IPS-20b (cell line): Measurements from ENCODE around the gene LRRC56.
"Not testable (repeated sequence)": the region's sequence is repeated elsewhere in the genome, so short reads cannot be mapped to it uniquely, and the experiment has no call there.

ENCODE experiments used
- H3K27ac ChIP-seq: one replicate; pipeline ENCODE4 v1.5.1; 2013; ENCODE audit warnings: low read length
- H3K27me3 ChIP-seq: 2 replicates; pipeline ENCODE4 v1.6.1; 2013; ENCODE audit warnings: mild to moderate bottlenecking, low read length, inconsistent platforms; ENCODE audit not compliant: insufficient read depth
- H3K36me3 ChIP-seq: 2 replicates; pipeline ENCODE4 v1.6.1; 2013; ENCODE audit warnings: low read depth, mild to moderate bottlenecking, inconsistent platforms, low read length, moderate library complexity; ENCODE audit not compliant: insufficient read depth
- H3K4me1 ChIP-seq: 2 replicates; pipeline ENCODE4 v1.6.1; 2013; ENCODE audit warnings: mild to moderate bottlenecking, control low read depth, inconsistent platforms, low read length, moderate library complexity; ENCODE audit not compliant: insufficient read depth
- H3K4me3 ChIP-seq: 2 replicates; pipeline ENCODE4 v1.5.1; 2013; ENCODE audit warnings: mild to moderate bottlenecking, low read length, inconsistent platforms
- H3K9ac ChIP-seq: 2 replicates; pipeline ENCODE4 v1.6.1; 2013; ENCODE audit warnings: low read depth, mild to moderate bottlenecking, inconsistent platforms, low read length, moderate library complexity
- H3K9me3 ChIP-seq: 2 replicates; pipeline ENCODE4 v1.6.1; 2013; ENCODE audit warnings: mild to moderate bottlenecking, low read depth, low read length, inconsistent platforms; ENCODE audit not compliant: insufficient read depth

The LRRC56 gene

DNA sequence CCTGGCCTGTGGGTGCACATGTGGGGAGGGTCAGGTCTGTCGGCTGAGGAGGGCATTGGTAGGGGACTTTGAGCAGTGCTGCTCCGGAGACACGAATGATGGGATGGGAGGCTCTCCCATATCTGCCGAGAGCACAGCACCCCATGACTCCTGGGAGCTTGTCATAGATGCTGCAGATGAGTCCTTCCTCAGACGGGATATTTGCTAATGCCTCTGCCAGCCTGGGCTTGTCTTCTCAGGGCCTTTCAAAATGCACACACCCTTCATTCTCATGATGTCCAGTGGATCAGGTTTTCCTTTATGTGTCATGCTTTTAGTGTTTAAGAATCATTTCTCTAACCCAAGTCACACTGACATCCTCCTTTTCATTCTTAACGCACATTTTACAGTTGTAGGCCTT lies 22.2 kb upstream of the LRRC56 start:
- no peaks in the 10 kb centered on the region for H3K4me1 ChIP-seq
- H3K36me3 ChIP-seq, result peaks cover under 1% of the 10 kb centered on the region; the same call in 1 of the 2 replicates
- H3K9ac ChIP-seq, result no peak overlapping the region
- H3K27ac ChIP-seq, result no peak overlapping the region
- H3K4me3 ChIP-seq, result no peak overlapping the region
- peaks cover 13% of the 10 kb centered on the region for H3K9me3 ChIP-seq
- H3K27me3 ChIP-seq, result no peaks in the 10 kb centered on the region

DNA sequence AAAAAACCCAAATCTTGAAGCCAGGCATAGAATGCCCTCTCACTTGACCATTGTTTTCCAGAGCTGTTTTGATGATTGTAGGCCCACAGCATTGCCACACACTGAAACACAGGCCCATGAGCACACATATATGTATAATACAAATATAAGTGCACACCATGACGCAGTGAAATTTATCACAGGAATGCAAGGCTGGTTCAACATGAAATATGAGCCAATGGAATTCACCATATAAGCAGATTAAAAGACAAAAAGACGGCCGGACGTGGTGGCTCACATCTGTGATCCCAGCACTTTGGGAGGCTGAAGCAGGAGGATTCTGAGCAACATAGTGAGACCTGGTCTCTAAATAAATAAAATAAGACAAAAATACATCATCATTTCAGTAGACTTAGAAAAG lies 20.9 kb upstream of the LRRC56 start:
- H3K36me3 ChIP-seq, result no peaks in the 10 kb centered on the region; the same call in 1 of the 2 replicates
- no peak overlapping the region for H3K27ac ChIP-seq
- H3K4me1 ChIP-seq, result no peaks in the 10 kb centered on the region
- no peak overlapping the region for H3K9ac ChIP-seq
- peaks cover 13% of the 10 kb centered on the region for H3K9me3 ChIP-seq
- no peaks in the 10 kb centered on the region for H3K27me3 ChIP-seq
- H3K4me3 ChIP-seq, result no peak overlapping the region

DNA sequence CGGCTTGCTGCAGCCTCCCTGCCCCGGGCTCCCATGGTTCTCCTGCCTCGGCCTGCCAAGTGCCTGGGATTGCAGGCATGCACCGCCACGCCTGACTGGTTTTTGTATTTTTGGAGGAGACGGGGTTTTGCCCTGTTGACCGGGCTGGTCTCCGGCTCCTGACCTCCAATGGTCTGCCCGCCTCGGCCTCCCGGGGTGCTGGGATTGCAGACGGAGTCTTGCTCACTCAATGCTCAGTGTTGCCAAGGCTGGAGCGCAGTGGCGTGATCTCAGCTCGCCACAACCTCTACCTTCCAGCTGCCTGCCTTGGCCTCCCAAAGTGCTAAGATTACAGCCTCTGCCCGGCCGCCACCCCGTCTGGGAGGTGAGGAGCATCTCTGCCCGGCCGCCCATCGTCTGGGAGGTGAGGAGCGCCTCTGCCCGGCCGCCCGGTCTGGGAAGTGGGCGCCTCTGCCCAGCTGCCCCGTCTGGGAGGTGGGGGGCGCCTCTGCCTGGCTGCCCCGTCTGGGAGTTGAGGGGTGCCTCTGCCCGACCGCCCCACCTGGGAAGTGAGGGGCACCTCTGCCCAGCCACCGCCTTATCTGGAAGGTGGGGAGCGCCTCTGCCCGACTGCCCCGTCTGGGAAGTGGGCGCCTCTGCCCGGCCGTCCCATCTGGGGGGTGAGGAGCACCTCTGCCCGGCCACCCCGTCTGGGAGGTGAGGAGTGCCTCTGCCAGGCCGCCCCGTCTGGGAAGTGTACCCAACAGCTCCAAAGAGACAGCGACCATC lies 20.2 kb upstream of the LRRC56 start:
- H3K9me3 ChIP-seq, result peaks cover 13% of the 10 kb centered on the region
- not testable (repeated sequence) for H3K27ac ChIP-seq, H3K4me1 ChIP-seq, H3K27me3 ChIP-seq, H3K4me3 ChIP-seq, H3K9ac ChIP-seq, H3K36me3 ChIP-seq

DNA sequence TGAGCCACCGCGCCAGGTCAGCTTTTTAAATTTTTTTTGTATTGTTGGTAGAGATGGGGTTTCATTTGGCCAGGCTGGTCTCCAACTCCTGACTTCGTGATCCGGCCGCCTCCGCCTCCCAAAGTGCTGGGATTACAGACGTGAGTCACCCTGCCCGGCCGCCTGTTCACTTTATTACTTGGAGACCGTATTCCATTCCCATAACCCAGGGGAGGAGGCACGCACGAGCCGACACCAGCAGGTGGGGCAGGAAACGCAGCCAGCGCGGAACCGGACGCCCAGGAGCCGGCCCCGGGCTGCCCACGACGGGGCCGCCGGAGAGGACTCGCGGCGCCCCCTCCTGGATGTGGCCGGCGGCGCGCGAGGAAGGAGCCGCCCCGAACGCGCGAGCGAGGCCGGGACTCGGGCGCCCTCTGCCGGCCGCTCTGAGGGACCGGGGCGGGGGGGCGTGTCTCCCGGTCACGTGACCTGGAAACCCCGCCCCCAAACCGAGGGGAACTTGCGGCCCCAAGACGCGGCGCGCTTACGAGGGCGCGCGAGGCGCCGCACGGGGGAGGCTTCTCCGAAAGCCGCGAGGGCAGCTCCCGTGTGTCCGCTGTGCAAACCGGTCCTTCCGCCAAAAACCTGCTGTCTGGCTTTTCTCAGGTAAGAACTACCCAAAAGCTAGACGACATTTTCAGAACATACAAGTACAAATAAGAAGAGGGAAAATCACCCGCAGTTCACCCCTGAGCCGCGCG lies 18.7 kb upstream of the LRRC56 start:
- Histone ChIP-seq H3K9ac (no peak overlapping the region), H3K4me1 (no peaks in the 10 kb centered on the region), H3K27ac (no peak overlapping the region), H3K9me3 (peaks cover 13% of the 10 kb centered on the region), H3K27me3 (no peaks in the 10 kb centered on the region), H3K4me3 (no peak overlapping the region), H3K36me3 (no peaks in the 10 kb centered on the region; the same call in 1 of the 2 replicates)

DNA sequence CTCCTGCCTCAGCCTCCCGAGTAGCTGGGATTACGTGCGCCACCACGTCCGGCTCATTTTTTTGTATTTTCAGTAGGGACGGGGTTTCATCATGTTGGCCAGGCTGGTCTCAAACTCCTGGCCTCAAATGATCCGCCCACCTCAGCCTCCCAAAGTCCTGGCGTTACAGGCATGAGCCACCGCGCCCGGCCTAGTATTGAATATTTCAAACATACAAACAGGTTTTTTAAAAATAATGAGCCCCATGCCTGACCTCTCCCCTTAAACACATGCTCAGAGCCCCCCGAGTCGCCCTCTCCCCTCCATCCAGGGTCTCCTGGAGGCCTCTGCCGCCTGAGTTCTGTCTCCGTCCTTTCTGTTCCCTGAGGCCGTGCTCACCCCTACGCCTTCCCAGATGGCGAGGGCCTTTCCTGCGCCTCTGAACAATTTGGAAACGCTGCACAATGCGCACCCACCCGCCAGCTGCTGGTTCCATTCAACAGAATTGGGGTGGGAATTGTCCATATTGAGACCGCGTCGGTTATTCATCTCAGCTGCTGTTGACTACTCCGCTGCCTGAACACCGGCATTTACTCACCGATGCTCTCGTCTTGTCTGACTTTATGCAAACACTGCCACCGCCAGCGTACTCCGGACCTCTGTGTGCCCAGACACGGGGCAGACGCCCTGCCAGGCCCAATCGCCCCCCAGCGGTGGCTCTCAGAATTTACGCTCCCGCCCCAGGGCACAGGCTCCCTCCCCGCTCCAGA lies 16.7 kb upstream of the LRRC56 start:
- Histone ChIP-seq H3K36me3 (no peaks in the 10 kb centered on the region), H3K27me3 (no peaks in the 10 kb centered on the region), H3K9me3 (peaks cover 13% of the 10 kb centered on the region), H3K4me1 (no peaks in the 10 kb centered on the region), H3K4me3 (no peak overlapping the region), H3K27ac (no peak overlapping the region), H3K9ac (no peak overlapping the region)

DNA sequence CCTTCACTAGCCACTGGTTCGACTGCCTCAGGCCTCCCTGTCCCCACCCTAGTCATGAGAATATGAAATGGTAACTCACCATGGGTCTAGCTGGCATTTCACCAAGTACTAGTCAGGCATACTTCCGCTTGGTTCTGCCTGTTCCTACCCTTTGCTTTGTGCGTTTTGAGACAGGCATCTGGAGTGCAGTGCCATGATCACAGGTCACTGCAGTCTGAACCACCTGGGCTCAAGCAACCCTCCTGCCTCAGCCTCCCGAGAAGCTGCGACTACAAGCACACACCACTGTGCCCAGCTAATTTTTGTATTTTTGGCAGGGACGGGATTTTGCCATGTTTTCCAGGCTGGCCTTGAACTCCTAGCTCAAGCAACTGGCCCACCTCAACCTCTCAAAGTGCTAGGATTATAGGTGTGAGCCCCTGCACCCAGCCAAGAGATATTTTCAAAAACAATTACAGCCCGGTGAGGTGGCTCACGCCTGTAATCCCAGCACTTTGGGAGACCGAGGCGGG lies 16.1 kb upstream of the LRRC56 start:
- no peak overlapping the region for H3K27ac ChIP-seq
- no peaks in the 10 kb centered on the region for H3K4me1 ChIP-seq
- H3K27me3 ChIP-seq, result no peaks in the 10 kb centered on the region
- H3K36me3 ChIP-seq, result no peaks in the 10 kb centered on the region
- no peak overlapping the region for H3K9ac ChIP-seq
- no peak overlapping the region for H3K4me3 ChIP-seq
- peaks cover 8% of the 10 kb centered on the region for H3K9me3 ChIP-seq

DNA sequence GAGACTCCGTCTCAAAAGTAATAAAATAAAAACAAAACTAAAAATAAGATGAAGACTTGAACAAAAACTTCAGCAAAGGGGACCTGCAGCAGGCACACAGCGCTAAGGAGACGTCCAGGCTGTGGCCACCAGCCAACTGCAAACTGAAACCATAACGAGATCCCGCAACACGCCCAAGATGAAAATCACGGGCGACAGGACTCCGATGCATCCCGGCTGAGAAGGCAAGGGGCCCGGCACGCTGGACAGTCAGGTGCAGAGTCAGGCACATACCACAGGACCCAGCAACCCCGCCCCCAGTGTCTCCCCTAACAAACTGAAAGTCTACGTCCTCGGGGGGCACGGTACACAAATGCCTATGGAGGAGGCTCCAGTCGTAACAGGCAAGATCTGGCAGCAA lies 11.1 kb upstream of the LRRC56 start:
- H3K4me3 ChIP-seq, result no peak overlapping the region
- H3K36me3 ChIP-seq, result no peaks in the 10 kb centered on the region
- H3K4me1 ChIP-seq, result no peaks in the 10 kb centered on the region
- no peaks in the 10 kb centered on the region for H3K9me3 ChIP-seq
- H3K27me3 ChIP-seq, result no peaks in the 10 kb centered on the region
- no peak overlapping the region for H3K9ac ChIP-seq
- H3K27ac ChIP-seq, result no peak overlapping the region

DNA sequence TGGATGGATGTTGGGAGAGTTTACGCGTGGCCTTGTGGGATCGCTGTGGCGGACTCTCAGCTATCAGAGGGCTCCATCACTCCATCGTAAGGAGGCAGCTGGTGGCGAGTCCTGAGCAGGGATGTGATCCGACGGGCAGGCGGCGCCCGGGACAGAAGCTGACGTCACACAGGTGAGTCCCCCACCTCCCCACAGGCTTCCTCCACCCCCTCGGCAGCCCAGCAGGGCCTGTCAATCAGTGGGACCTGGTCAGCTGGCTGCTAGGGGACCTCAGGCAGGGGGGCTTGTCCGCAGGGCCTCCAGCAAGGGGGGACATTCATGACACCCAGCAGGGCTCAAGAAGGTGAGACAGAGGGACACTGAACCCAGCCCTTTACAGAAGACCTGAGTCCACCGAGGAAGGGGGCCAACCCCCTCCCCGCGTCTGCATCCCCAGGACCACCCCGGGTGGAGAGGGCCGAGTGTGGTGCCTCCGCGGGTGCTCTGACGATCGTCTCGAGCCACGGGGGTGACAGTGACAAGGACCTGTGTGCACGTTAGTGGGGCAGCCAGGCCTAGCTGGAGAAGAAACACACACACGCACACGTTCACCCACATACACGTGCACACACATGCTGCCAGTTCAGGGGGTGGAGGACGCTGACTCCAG lies 9.0 kb upstream of the LRRC56 start:
- no peak overlapping the region for H3K27ac ChIP-seq
- H3K4me3 ChIP-seq, result no peak overlapping the region
- no peak overlapping the region for H3K9ac ChIP-seq
- no peaks in the 10 kb centered on the region for H3K27me3 ChIP-seq
- H3K9me3 ChIP-seq, result no peaks in the 10 kb centered on the region
- H3K36me3 ChIP-seq, result peaks cover 18% of the 10 kb centered on the region; the same call in 1 of the 2 replicates
- H3K4me1 ChIP-seq, result no peaks in the 10 kb centered on the region

DNA sequence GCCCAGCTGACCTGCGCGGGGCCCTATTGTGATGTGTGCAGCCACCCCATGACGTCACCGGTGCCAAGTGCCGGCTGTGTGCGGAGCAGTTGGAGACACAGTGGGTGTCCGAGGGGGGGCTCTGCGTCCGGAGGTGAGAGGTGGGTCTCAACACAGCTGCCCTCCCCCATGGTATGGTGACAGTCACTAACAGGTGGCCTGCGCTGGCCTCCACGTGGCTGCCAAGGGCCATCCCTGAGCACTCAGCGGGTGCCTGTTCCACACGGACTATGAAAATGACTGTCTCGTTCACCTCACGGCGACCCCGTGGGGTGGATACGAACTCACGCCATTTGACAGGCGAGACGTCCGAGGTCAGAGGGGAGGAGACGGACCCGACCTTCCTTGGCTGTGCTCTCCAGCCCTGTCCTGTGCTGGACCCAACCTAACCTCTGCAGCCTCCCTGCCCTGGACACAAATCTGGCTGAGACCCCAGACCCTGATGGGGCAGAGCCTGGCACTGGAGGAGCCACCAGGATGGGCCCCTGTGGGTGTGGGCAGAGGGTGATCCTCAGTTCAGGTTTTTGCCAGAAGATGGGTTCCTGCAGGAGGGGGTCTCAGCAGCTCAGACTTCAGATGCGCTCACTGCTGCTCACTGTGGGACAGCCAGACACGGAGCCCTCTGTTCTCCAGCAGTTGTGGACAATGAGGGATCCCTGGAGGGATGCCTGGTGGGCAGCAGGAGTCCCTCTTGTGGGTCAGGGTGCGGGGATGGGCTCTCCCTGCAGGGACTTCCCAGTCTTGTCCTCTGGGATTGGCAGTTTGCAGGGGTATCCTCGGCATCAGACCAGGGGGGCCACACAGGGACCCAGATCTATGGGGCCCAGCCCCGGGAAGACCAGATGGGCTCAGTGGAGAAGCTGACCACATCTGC lies 8.3 kb upstream of the LRRC56 start:
- H3K4me1 ChIP-seq, result no peaks in the 10 kb centered on the region
- H3K4me3 ChIP-seq, result no peak overlapping the region
- H3K36me3 ChIP-seq, result peaks cover 18% of the 10 kb centered on the region; the same call in 1 of the 2 replicates
- no peak overlapping the region for H3K9ac ChIP-seq
- H3K27ac ChIP-seq, result no peak overlapping the region
- no peaks in the 10 kb centered on the region for H3K9me3 ChIP-seq
- H3K27me3 ChIP-seq, result no peaks in the 10 kb centered on the region

DNA sequence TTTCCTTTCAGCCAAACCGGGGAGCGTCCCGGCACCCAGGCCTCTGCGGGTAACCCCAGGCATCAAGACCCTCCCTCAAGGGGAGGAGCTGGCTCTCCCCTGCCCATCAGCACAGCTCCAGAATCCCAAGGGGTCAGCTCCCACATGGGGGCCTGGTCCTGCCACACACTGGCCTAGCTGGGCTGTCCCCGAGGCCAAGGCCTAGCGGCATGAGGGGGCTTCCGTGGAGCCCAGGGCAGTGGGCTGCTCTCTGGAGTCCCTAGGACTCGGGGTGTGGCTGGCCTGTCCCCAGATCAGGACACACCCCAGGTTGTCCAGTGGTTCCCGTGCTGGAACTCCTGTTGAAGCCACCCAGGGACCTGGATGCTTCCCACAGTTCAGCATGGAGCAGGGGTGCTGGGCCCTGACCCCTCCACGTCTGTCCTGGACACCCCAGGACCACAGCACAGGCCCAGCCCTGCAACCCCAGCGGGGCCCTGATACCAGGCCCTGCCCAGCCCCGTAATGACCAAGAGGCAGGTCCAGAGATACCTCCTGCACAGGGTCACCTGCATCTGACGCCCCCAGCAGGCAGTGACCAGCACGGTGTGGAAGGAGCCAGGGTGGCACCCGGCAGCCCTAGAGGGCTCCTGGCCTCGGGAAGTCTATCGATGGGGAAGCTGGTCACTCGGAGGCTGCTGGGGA lies 7.5 kb upstream of the LRRC56 start:
- no peak overlapping the region for H3K4me3 ChIP-seq
- peaks cover 18% of the 10 kb centered on the region; the same call in 1 of the 2 replicates for H3K36me3 ChIP-seq
- H3K9ac ChIP-seq, result no peak overlapping the region
- H3K27ac ChIP-seq, result no peak overlapping the region
- H3K27me3 ChIP-seq, result no peaks in the 10 kb centered on the region
- no peaks in the 10 kb centered on the region for H3K4me1 ChIP-seq
- no peaks in the 10 kb centered on the region for H3K9me3 ChIP-seq
